ENCODE results near the gene DIAPH2.

GRCh38 chrX:97517763-97518162 is 833.1 kb downstream of the DIAPH2 start:
- TF ChIP-seq THRAP3 (IDR thresholded peaks at IDR 0.05; ENCODE audit: borderline replicate concordance) (no peak), SAFB2 (IDR thresholded peaks at IDR 0.05; ENCODE audit: borderline replicate concordance, low read depth, low read length, severe bottlenecking) (no peak), E4F1 (CRISPR knock-in tag; IDR thresholded peaks at IDR 0.05; ENCODE audit: borderline replicate concordance) (no peak), JUN (IDR thresholded peaks at IDR 0.05; ENCODE audit: borderline replicate concordance, low read depth, low read length) (no peak), JUN (CRISPR knock-in tag; IDR thresholded peaks at IDR 0.05; ENCODE audit: borderline replicate concordance) (no peak), CTCF (IDR thresholded peaks at IDR 0.05 in 2 of 3, conservative IDR thresholded peaks at IDR 0.05 in 1 of 3; ENCODE audit: insufficient read depth in 2 of 3, low read depth in 1 of 3, low read length in 3 of 3) (no peak), CEBPG (CRISPR knock-in tag; IDR thresholded peaks at IDR 0.05) (no peak), CEBPG (tag; conservative IDR thresholded peaks at IDR 0.05 in 1 of 2, IDR thresholded peaks at IDR 0.05 in 1 of 2) (no peak)
